IMR-90 (cell line): ENCODE data around the gene NBPF6. TPM values are rescaled to one million over a fixed set of nuclear protein-coding genes. Genes with fewer than 3 reads are reported as not detected.
"Not testable (repeated sequence)": the region's sequence is repeated elsewhere in the genome, so short reads cannot be mapped to it uniquely, and the experiment has no call there.

Experiments
- ATAC-seq: fragments of 200-7000 bp; cut with Tn5 transposase; 2 replicates; pipeline ENCODE4 v1.9.1; 2020; ENCODE audit warnings: low read depth, mild to moderate bottlenecking, moderate library complexity
- BruUV-seq: library from RNA; stranded (reverse); fragments of 400-500 nt; replicated peaks from 2 replicates; lab custom pipeline; 2021; lab: Mats Ljungman, UMichigan
- CTCF ChIA-PET: fragments of 300-600 bp; formaldehyde crosslinking; extraction: SDS; loops from one replicate; lab custom pipeline; 2021; ENCODE audit warnings: antibody characterized with exemption; lab: Yijun Ruan, JAX
- POLR2A ChIA-PET: fragments of 300-600 bp; sonication (Branson Sonifier 250); formaldehyde crosslinking; loops from one replicate; lab custom pipeline; 2022; ENCODE audit warnings: antibody characterized with exemption; ENCODE audit not compliant: unreplicated experiment; lab: Charles Lee
- DNase-seq: peaks from one replicate; pipeline ENCODE4 v3.0.0; 2013
- H2AFZ ChIP-seq: replicated peaks from 2 replicates; pipeline ENCODE3; 2013; ENCODE audit warnings: low read length, mild to moderate bottlenecking; ENCODE audit not compliant: poor library complexity
- H2AK5ac ChIP-seq: 2 replicates; pipeline ENCODE4 v1.6.1; 2013; ENCODE audit warnings: low read depth, low read length, inconsistent platforms
- H2AK9ac ChIP-seq: replicated peaks from 2 replicates; pipeline ENCODE3; 2013; ENCODE audit warnings: mild to moderate bottlenecking, low read depth, low read length, moderate library complexity; ENCODE audit not compliant: poor library complexity
- H2BK120ac ChIP-seq: 2 replicates; pipeline ENCODE4 v1.6.1; 2013; ENCODE audit warnings: low read depth, low read length, inconsistent platforms
- H2BK15ac ChIP-seq: 3 replicates; pipeline ENCODE4 v1.6.1; 2013; ENCODE audit warnings: low read depth, low read length, inconsistent platforms
- H2BK20ac ChIP-seq: 2 replicates; pipeline ENCODE4 v1.6.1; 2013; ENCODE audit warnings: low read depth, mild to moderate bottlenecking, inconsistent platforms, low read length, moderate library complexity
- H2BK5ac ChIP-seq: 2 replicates; pipeline ENCODE4 v1.6.1; 2013; ENCODE audit warnings: mild to moderate bottlenecking, low read depth, low read length, inconsistent platforms; ENCODE audit not compliant: poor library complexity, severe bottlenecking
- H3K14ac ChIP-seq: replicated peaks from 2 replicates; pipeline ENCODE4 v1.6.1; 2013; ENCODE audit warnings: low read depth, low read length, inconsistent platforms
- H3K18ac ChIP-seq: 2 replicates; pipeline ENCODE4 v1.6.1; 2013; ENCODE audit warnings: low read depth, low read length, control low read depth
- H3K23ac ChIP-seq: 2 replicates; pipeline ENCODE4 v1.6.1; 2013; ENCODE audit warnings: low read depth, low read length, inconsistent platforms
- H3K27ac ChIP-seq: 2 replicates; pipeline ENCODE4 v1.5.1; 2013; ENCODE audit warnings: mild to moderate bottlenecking, control low read depth, low read length; ENCODE audit not compliant: insufficient read depth
- H3K27me3 ChIP-seq: 2 replicates; pipeline ENCODE4 v1.6.1; 2013; ENCODE audit warnings: low read length; ENCODE audit not compliant: control insufficient read depth, insufficient read depth
- H3K36me3 ChIP-seq: 2 replicates; pipeline ENCODE4 v1.6.1; 2013; ENCODE audit warnings: low read length, mixed read lengths; ENCODE audit not compliant: control insufficient read depth, insufficient read depth
- H3K4ac ChIP-seq: 2 replicates; pipeline ENCODE4 v1.6.1; 2013; ENCODE audit warnings: low read depth, low read length, inconsistent platforms
- H3K4me1 ChIP-seq: 2 replicates; pipeline ENCODE4 v1.6.1; 2013; ENCODE audit warnings: low read length, mixed read lengths; ENCODE audit not compliant: control insufficient read depth, insufficient read depth
- H3K4me2 ChIP-seq: 2 replicates; pipeline ENCODE4 v1.6.1; 2013; ENCODE audit warnings: low read depth, mild to moderate bottlenecking, control low read depth, low read length, moderate library complexity
- H3K4me3 ChIP-seq: 2 replicates; pipeline ENCODE4 v1.5.1; 2013; ENCODE audit warnings: low read depth, mild to moderate bottlenecking, control low read depth, low read length, moderate library complexity; ENCODE audit not compliant: insufficient read depth
- H3K56ac ChIP-seq: 2 replicates; pipeline ENCODE4 v1.6.1; 2013; ENCODE audit warnings: low read length, inconsistent platforms; ENCODE audit not compliant: insufficient read depth; ENCODE audit errors: extremely low read depth
- H3K79me1 ChIP-seq, 2 experiments: 2 replicates each; pipeline ENCODE4 v1.6.1; 2013; ENCODE audit warnings: low read length in 2 of 2, inconsistent platforms in 1 of 2, low read depth in 1 of 2
- H3K9ac ChIP-seq: 2 replicates; pipeline ENCODE4 v1.6.1; 2013; ENCODE audit warnings: low read depth, low read length, control low read depth
- H3K9me1 ChIP-seq: 2 replicates; pipeline ENCODE4 v1.6.1; 2013; ENCODE audit warnings: low read length, inconsistent platforms; ENCODE audit not compliant: insufficient read depth
- H3K9me3 ChIP-seq: 2 replicates; pipeline ENCODE4 v1.6.1; 2013; ENCODE audit warnings: low read length; ENCODE audit not compliant: control insufficient read depth, insufficient read depth
- H4K20me1 ChIP-seq: 2 replicates; pipeline ENCODE4 v1.6.1; 2013; ENCODE audit warnings: low read length, inconsistent platforms; ENCODE audit not compliant: insufficient read depth
- H4K5ac ChIP-seq: 2 replicates; pipeline ENCODE4 v1.6.1; 2013; ENCODE audit warnings: mild to moderate bottlenecking, low read depth, low read length, control low read depth
- H4K8ac ChIP-seq, 2 experiments: 2 replicates each; pipeline ENCODE4 v1.6.1; 2013; ENCODE audit warnings: low read depth in 2 of 2, low read length in 2 of 2, control low read depth in 1 of 2, inconsistent platforms in 1 of 2
- H4K91ac ChIP-seq: 2 replicates; pipeline ENCODE4 v1.6.1; 2013; ENCODE audit warnings: low read depth, low read length, inconsistent platforms; ENCODE audit not compliant: insufficient read depth
- WGBS, 2 experiments: methylation state at CpG; one replicate each; pipeline versions ENCODE4 v1.1.5 to v1.1.7; 2013; ENCODE audit warnings: missing lambda C conversion rate in 2 of 2; ENCODE audit not compliant: insufficient read length in 1 of 2; ENCODE audit errors: extremely low coverage in 2 of 2; 5-methylcytosine and 5-hydroxymethylcytosine counted together
- dilution Hi-C: fragments of 300-500 bp; cut with HindIII; formaldehyde crosslinking; loops from one replicate; pipeline ENCODE4 v1.14.3; 2018; ENCODE audit warnings: low sequenced_read_pairs; ENCODE audit not compliant: unreplicated experiment
- in situ Hi-C: fragments of 300-500 bp; cut with MboI; formaldehyde crosslinking; loops from 3 replicates; pipeline ENCODE4 v1.14.3; 2019; ENCODE audit warnings: low sequenced_read_pairs, inconsistent platforms, mixed read lengths
- intact Hi-C: fragments of 100-400 bp; cut with micrococcal nuclease; formaldehyde crosslinking; loops from 2 replicates; pipeline ENCODE4 v1.10.0; 2022
- polyA plus RNA-seq, 3 experiments: library from polyadenylated mRNA; depleted of rRNA; stranded (reverse); fragments of >200 nt; gene quantifications; 2 replicates each; pipeline ENCODE4 v1.2.3, GENCODE V29; 2012; ENCODE audit warnings: low replicate concordance in 1 of 3
- total RNA-seq: library from RNA; depleted of rRNA; stranded (reverse); fragments of >200 nt; gene quantifications from 2 replicates; pipeline ENCODE4 v1.2.3, GENCODE V29; 2012

The NBPF6 gene
- total and polyA plus RNA-seq, 2 of the 4 experiments (the other 2 are of a cell fraction) = not detected

DNA sequence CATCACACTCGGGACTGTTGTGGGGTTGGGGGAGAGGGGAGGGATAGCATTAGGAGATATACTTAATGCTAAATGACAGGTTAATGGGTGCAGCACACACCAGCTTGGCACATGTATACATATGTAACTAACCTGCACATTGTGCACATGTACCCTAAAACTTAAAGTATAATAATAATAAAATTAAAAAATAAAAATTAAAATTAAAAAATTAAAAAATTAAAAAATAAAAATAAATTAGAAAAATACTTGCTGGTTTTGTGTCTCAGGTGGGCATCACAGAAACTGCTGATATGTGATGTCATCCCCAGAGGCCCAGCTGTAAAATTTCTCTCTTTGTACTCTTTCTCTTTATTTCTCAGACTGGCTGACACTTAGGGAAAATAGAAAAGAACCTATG is 44.9 kb downstream of the NBPF6 start:
- H2AK9ac ChIP-seq, H3K14ac ChIP-seq, H3K23ac ChIP-seq, H3K4ac ChIP-seq, H4K20me1 ChIP-seq, H3K27me3 ChIP-seq, CTCF ChIA-PET, H3K18ac ChIP-seq, H3K79me1 ChIP-seq, dilution Hi-C loops, H3K9ac ChIP-seq, H3K27ac ChIP-seq, BruUV-seq, H4K8ac ChIP-seq, ATAC-seq, DNase-seq, H2BK15ac ChIP-seq, H4K5ac ChIP-seq, H3K36me3 ChIP-seq, H3K4me2 ChIP-seq, intact Hi-C loops, H2AFZ ChIP-seq, H2AK5ac ChIP-seq, H3K56ac ChIP-seq, H2BK20ac ChIP-seq, in situ Hi-C loops, H2BK120ac ChIP-seq, H3K9me1 ChIP-seq, H3K9me3 ChIP-seq, H4K91ac ChIP-seq, H2BK5ac ChIP-seq, POLR2A ChIA-PET, H3K4me1 ChIP-seq, H3K4me3 ChIP-seq: not testable (repeated sequence)
- WGBS, 2 experiments = no CpG with 5 or more reads among the region's 1 CpG

DNA sequence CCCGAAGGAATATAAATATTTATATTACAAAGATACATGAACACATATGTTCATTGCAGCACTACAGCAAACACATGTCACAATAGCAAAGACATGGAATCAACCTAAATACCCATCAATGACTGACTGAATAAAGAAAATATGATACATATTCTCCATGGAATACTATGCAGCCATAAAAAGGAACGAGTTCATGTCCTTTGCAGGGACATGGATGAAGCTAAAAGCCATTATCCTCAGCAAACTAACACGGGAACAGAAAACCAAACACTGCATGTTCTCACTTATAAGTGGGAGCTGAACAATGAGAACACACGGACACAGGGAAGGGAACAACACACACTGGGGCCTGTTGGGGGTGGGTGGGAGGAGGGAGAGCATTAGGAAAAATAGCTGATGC is 46.7 kb downstream of the NBPF6 start:
- H2BK15ac ChIP-seq, H3K4me1 ChIP-seq, H3K9me1 ChIP-seq, H3K14ac ChIP-seq, H2BK120ac ChIP-seq, H2AFZ ChIP-seq, H3K23ac ChIP-seq, intact Hi-C loops, H2BK5ac ChIP-seq, H2AK9ac ChIP-seq, H4K8ac ChIP-seq, H3K4me3 ChIP-seq, H3K18ac ChIP-seq, H4K20me1 ChIP-seq, H2BK20ac ChIP-seq, in situ Hi-C loops, H4K91ac ChIP-seq, H4K5ac ChIP-seq, DNase-seq, BruUV-seq, CTCF ChIA-PET, H3K27ac ChIP-seq, ATAC-seq, H3K27me3 ChIP-seq, H3K4ac ChIP-seq, H3K79me1 ChIP-seq, H3K56ac ChIP-seq, H3K36me3 ChIP-seq, H3K9me3 ChIP-seq, POLR2A ChIA-PET, dilution Hi-C loops, H2AK5ac ChIP-seq, H3K9ac ChIP-seq, H3K4me2 ChIP-seq: not testable (repeated sequence)
- WGBS, 2 experiments = no CpG with 5 or more reads among the region's 4 CpGs
